Amygdala (tissue), 56 donors: ENCODE data around the gene FAM168A.

Experiments
- DNase-seq, 56 donors: peaks; one replicate each; lab custom pipeline; 2025; lab: John Stamatoyannopoulos, UW

FAM168A gene

GRCh38 chr11:73597956-73598718, at the start of gene FAM168A:
FAM168A (minus strand) TSS chr11:73598112; CDS start chr11:73468474, 129,638 bp downstream.
- DNase-seq, result peak; percentile 49 to 98 (median 94)

GRCh38 chr11:73647459-73648100, 49.7 kb upstream of the FAM168A start:
- DNase-seq, result peak; percentile 40 to 98 (median 91)

- no peak for DNase-seq
Measured at GRCh38 chr11:73645972-73646631, 48.2 kb upstream of the FAM168A start, which contains the start of gene PLEKHB1. PLEKHB1 (plus strand) TSS chr11:73646581; CDS start chr11:73646609, 28 bp downstream.

GRCh38 chr11:73645121-73645969, 47.4 kb upstream of the FAM168A start:
- no peak for DNase-seq

GRCh38 chr11:73641668-73642067, 43.8 kb upstream of the FAM168A start:
- no peak for DNase-seq

GRCh38 chr11:73640592-73640991, 42.7 kb upstream of the FAM168A start:
- no peak for DNase-seq

GRCh38 chr11:73637012-73637411, 39.1 kb upstream of the FAM168A start:
- no peak for DNase-seq

GRCh38 chr11:73636249-73636648, 38.3 kb upstream of the FAM168A start:
- no peak for DNase-seq

- no peak for DNase-seq
Measured at GRCh38 chr11:73635721-73636120, 37.8 kb upstream of the FAM168A start.

GRCh38 chr11:73633999-73634398, 36.1 kb upstream of the FAM168A start:
- no peak for DNase-seq

GRCh38 chr11:73632996-73633395, 35.1 kb upstream of the FAM168A start:
- no peak for DNase-seq

- no peak for DNase-seq
Measured at GRCh38 chr11:73629907-73630306, 32.0 kb upstream of the FAM168A start.

- DNase-seq, result peak in 50 of 56 donors; percentile 22 to 89 (median 60)
Measured at GRCh38 chr11:73625696-73626318, 27.9 kb upstream of the FAM168A start.

GRCh38 chr11:73623686-73624085, 25.8 kb upstream of the FAM168A start:
- peak in 2 of 56 donors; percentile 2 to 14 for DNase-seq

GRCh38 chr11:73622926-73623593, 25.1 kb upstream of the FAM168A start:
- DNase-seq, result no peak

GRCh38 chr11:73614591-73614990, 16.7 kb upstream of the FAM168A start:
- no peak for DNase-seq

GRCh38 chr11:73612601-73613140, 14.8 kb upstream of the FAM168A start:
- DNase-seq, result no peak

GRCh38 chr11:73598719-73599379, 937 bp upstream of the FAM168A start:
- DNase-seq, result no peak
